Activated CD4-positive, alpha-beta memory T cell treated with anti-CD3 and anti-CD28 coated beads for 36 hours (primary cell): ENCODE results near the gene TMEM217. TPM values are rescaled to one million over a fixed set of nuclear protein-coding genes. Genes with fewer than 3 reads are reported as not detected.

Experiments
- CTCF ChIA-PET: fragments of 350-600 bp; sonication (Branson Sonifier 250); formaldehyde crosslinking; loops from one replicate; lab custom pipeline; 2021; ENCODE audit warnings: antibody characterized with exemption, inconsistent platforms; lab: Charles Lee
- POLR2A ChIA-PET: fragments of 350-600 bp; sonication (Branson Sonifier 250); formaldehyde crosslinking; loops from one replicate; lab custom pipeline; 2021; ENCODE audit warnings: antibody characterized with exemption; lab: Charles Lee
- DNase-seq: peaks from one replicate; pipeline ENCODE4 v3.0.0-alpha.2; 2020
- H3K27ac Mint-ChIP-seq: one replicate; pipeline ENCODE4 v1.8.0; 2021; ENCODE audit warnings: mixed read lengths
- H3K27me3 Mint-ChIP-seq: one replicate; pipeline ENCODE4 v1.8.0; 2021; ENCODE audit warnings: mixed read lengths
- H3K36me3 Mint-ChIP-seq: one replicate; pipeline ENCODE4 v1.8.0; 2021; ENCODE audit warnings: mixed read lengths
- H3K4me1 Mint-ChIP-seq: one replicate; pipeline ENCODE4 v1.8.0; 2021; ENCODE audit warnings: low read depth, mixed read lengths
- H3K4me3 Mint-ChIP-seq: one replicate; pipeline ENCODE4 v1.8.0; 2021; ENCODE audit warnings: mild to moderate bottlenecking, mixed read lengths
- H3K9me3 Mint-ChIP-seq: one replicate; pipeline ENCODE4 v1.8.0; 2021; ENCODE audit warnings: mixed read lengths
- intact Hi-C: fragments of 100-400 bp; cut with micrococcal nuclease; formaldehyde crosslinking; loops from one replicate; pipeline ENCODE4 v1.15.1; 2023
- total RNA-seq, 2 experiments: library from RNA; stranded (reverse); gene quantifications; one replicate each; pipeline ENCODE4 v1.2.3, GENCODE V29; 2021

TMEM217 gene
- total RNA-seq, 2 experiments from 2014 or later = 2.2 to 3.3 TPM

- Mint-ChIP-seq H3K9me3 (no peaks in the 10 kb centered on the region), H3K27ac (peak overlapping the region; percentile 76), H3K27me3 (no peaks in the 10 kb centered on the region), H3K36me3 (no peaks in the 10 kb centered on the region), H3K4me1 (peaks cover 52% of the 10 kb centered on the region), H3K4me3 (peak overlapping the region; percentile 1)
- intact Hi-C loops = loop anchor here (1.0 to 10.0 kb wide), 3 partner anchors 191 to 455 kb away; partner anchors contain the start of gene C6orf89
- CTCF ChIA-PET = interaction anchor here (0.6 to 19.4 kb wide), 42 partner anchors 9 to 453 kb away, joined by 3 to 850 read pairs (median 4); partner anchors contain the start of genes C6orf89, FGD2, MTCH1 and PIM1
- DNase-seq = peak; percentile 71
- POLR2A ChIA-PET = interaction anchor here (0.6 to 2.5 kb wide), 12 partner anchors 34 to 324 kb away, joined by 3 to 13 read pairs (median 6); partner anchors contain the start of gene C6orf89
Observed at GRCh38 chr6:37209461-37210205, 48.3 kb downstream of the TMEM217 start.

- ChIA-PET CTCF (interaction anchor here (0.6 to 19.4 kb wide), 21 partner anchors 13 to 442 kb away, joined by 3 to 850 read pairs (median 6); partner anchors contain the start of genes C6orf89, MTCH1 and PIM1), POLR2A (interaction anchor here (0.8 to 2.5 kb wide), 9 partner anchors 35 to 323 kb away, joined by 3 to 13 read pairs (median 7); partner anchors contain the start of gene C6orf89)
- intact Hi-C loops = loop anchor here (1.0 to 10.0 kb wide), 4 partner anchors 36 to 454 kb away; partner anchors contain the start of gene C6orf89
- Mint-ChIP-seq H3K4me3 (no peak overlapping the region), H3K36me3 (no peaks in the 10 kb centered on the region), H3K9me3 (no peaks in the 10 kb centered on the region), H3K27me3 (no peaks in the 10 kb centered on the region), H3K4me1 (peaks cover 59% of the 10 kb centered on the region), H3K27ac (peak overlapping the region; percentile 76)
- no peak for DNase-seq
Observed at GRCh38 chr6:37208793-37209192, 49.2 kb downstream of the TMEM217 start.

- Mint-ChIP-seq H3K4me1 (peaks cover 63% of the 10 kb centered on the region), H3K36me3 (no peaks in the 10 kb centered on the region), H3K27me3 (no peaks in the 10 kb centered on the region), H3K9me3 (no peaks in the 10 kb centered on the region), H3K4me3 (no peak overlapping the region), H3K27ac (peak overlapping the region; percentile 69)
- POLR2A ChIA-PET = interaction anchor here (0.8 to 2.5 kb wide), 4 partner anchors 35 to 189 kb away, joined by 3 to 13 read pairs (median 7); no protein-coding TSS in a partner anchor
- peak; percentile 95 for DNase-seq
- CTCF ChIA-PET = interaction anchor here (0.6 to 19.4 kb wide), 13 partner anchors 13 to 326 kb away, joined by 3 to 850 read pairs (median 9); partner anchors contain the start of genes MTCH1 and PIM1
- intact Hi-C loops = loop anchor here (1.0 to 10.0 kb wide), 5 partner anchors 25 to 453 kb away; partner anchors contain the start of gene C6orf89
Observed at GRCh38 chr6:37207903-37208456, 50.0 kb downstream of the TMEM217 start.

GRCh38 chr6:37206622-37207021 lies 51.3 kb downstream of the TMEM217 start:
- no peaks in the 10 kb centered on the region for H3K27me3 Mint-ChIP-seq
- CTCF ChIA-PET = interaction anchor here (0.7 to 19.4 kb wide), 7 partner anchors 15 to 500 kb away, joined by 3 to 850 read pairs (median 55); partner anchors contain the start of gene PIM1
- no peaks in the 10 kb centered on the region for H3K36me3 Mint-ChIP-seq
- H3K9me3 Mint-ChIP-seq = no peaks in the 10 kb centered on the region
- H3K27ac Mint-ChIP-seq = no peak overlapping the region
- POLR2A ChIA-PET = interaction anchor here (0.9 kb wide), 1 partner anchor 33 kb away, joined by 3 read pairs; no protein-coding TSS in a partner anchor
- intact Hi-C loops = loop anchor here (1.0 to 10.0 kb wide), 2 partner anchors 23 to 452 kb away; no protein-coding TSS in a partner anchor
- H3K4me3 Mint-ChIP-seq = no peak overlapping the region
- peaks cover 77% of the 10 kb centered on the region for H3K4me1 Mint-ChIP-seq
- no peak for DNase-seq

GRCh38 chr6:37205997-37206340 lies 52.0 kb downstream of the TMEM217 start:
- Mint-ChIP-seq H3K9me3 (no peaks in the 10 kb centered on the region), H3K27ac (peak overlapping the region; percentile 61), H3K4me3 (no peak overlapping the region), H3K36me3 (no peaks in the 10 kb centered on the region), H3K27me3 (no peaks in the 10 kb centered on the region), H3K4me1 (peaks cover 80% of the 10 kb centered on the region)
- ChIA-PET CTCF (interaction anchor here (0.7 to 19.4 kb wide), 6 partner anchors 15 to 182 kb away, joined by 3 to 850 read pairs (median 58); partner anchors contain the start of gene PIM1), POLR2A (interaction anchor here (0.9 to 1.1 kb wide), 2 partner anchors 12 to 33 kb away, joined by 3 read pairs; no protein-coding TSS in a partner anchor)
- no peak for DNase-seq
- intact Hi-C loops = loop anchor here (10.0 kb wide), 1 partner anchor 451 kb away; no protein-coding TSS in a partner anchor

GRCh38 chr6:37205175-37205996 lies 52.6 kb downstream of the TMEM217 start:
- peak overlapping the region; percentile 61 for H3K27ac Mint-ChIP-seq
- DNase-seq = peak; percentile 38
- peaks cover 77% of the 10 kb centered on the region for H3K4me1 Mint-ChIP-seq
- no peaks in the 10 kb centered on the region for H3K9me3 Mint-ChIP-seq
- no peaks in the 10 kb centered on the region for H3K36me3 Mint-ChIP-seq
- H3K4me3 Mint-ChIP-seq = no peak overlapping the region
- no peaks in the 10 kb centered on the region for H3K27me3 Mint-ChIP-seq
- POLR2A ChIA-PET = interaction anchor here (0.6 to 1.1 kb wide), 3 partner anchors 11 to 156 kb away, joined by 3 read pairs; no protein-coding TSS in a partner anchor
- CTCF ChIA-PET = interaction anchor here (0.7 to 19.4 kb wide), 7 partner anchors 11 to 181 kb away, joined by 3 to 850 read pairs (median 6); partner anchors contain the start of gene PIM1
- intact Hi-C loops = loop anchor here (10.0 kb wide), 1 partner anchor 451 kb away; no protein-coding TSS in a partner anchor

- Mint-ChIP-seq H3K4me3 (no peak overlapping the region), H3K9me3 (no peaks in the 10 kb centered on the region), H3K27ac (peak overlapping the region; percentile 31), H3K4me1 (peaks cover 65% of the 10 kb centered on the region), H3K36me3 (no peaks in the 10 kb centered on the region), H3K27me3 (no peaks in the 10 kb centered on the region)
- no peak for DNase-seq
- CTCF ChIA-PET = interaction anchor here (1.3 to 19.4 kb wide), 4 partner anchors 10 to 180 kb away, joined by 6 to 850 read pairs (median 155); partner anchors contain the start of gene PIM1
- POLR2A ChIA-PET = interaction anchor here (0.6 to 1.1 kb wide), 2 partner anchors 28 to 155 kb away, joined by 3 to 4 read pairs; no protein-coding TSS in a partner anchor
- intact Hi-C loops = loop anchor here (10.0 kb wide), 1 partner anchor 449 kb away; no protein-coding TSS in a partner anchor
Observed at GRCh38 chr6:37204014-37204751, 53.8 kb downstream of the TMEM217 start.

GRCh38 chr6:37202788-37203491 lies 55.0 kb downstream of the TMEM217 start:
- H3K27me3 Mint-ChIP-seq = no peaks in the 10 kb centered on the region
- no peak overlapping the region for H3K4me3 Mint-ChIP-seq
- H3K36me3 Mint-ChIP-seq = no peaks in the 10 kb centered on the region
- intact Hi-C loops = loop anchor here (1.0 to 10.0 kb wide), 3 partner anchors 13 to 448 kb away; no protein-coding TSS in a partner anchor
- H3K27ac Mint-ChIP-seq = peak overlapping the region; percentile 82
- POLR2A ChIA-PET = interaction anchor here (1.1 kb wide), 2 partner anchors 27 to 30 kb away, joined by 3 to 4 read pairs; no protein-coding TSS in a partner anchor
- peaks cover 58% of the 10 kb centered on the region for H3K4me1 Mint-ChIP-seq
- no peaks in the 10 kb centered on the region for H3K9me3 Mint-ChIP-seq
- CTCF ChIA-PET = interaction anchor here (1.2 to 19.4 kb wide), 3 partner anchors 31 to 179 kb away, joined by 4 to 850 read pairs (median 27); no protein-coding TSS in a partner anchor
- DNase-seq = no peak

- POLR2A ChIA-PET = interaction anchor here (0.6 kb wide), 1 partner anchor 57 kb away, joined by 3 read pairs; no protein-coding TSS in a partner anchor
- CTCF ChIA-PET = interaction anchor here (1.5 to 19.4 kb wide), 4 partner anchors 30 to 177 kb away, joined by 4 to 850 read pairs (median 16); no protein-coding TSS in a partner anchor
- Mint-ChIP-seq H3K36me3 (no peaks in the 10 kb centered on the region), H3K9me3 (no peaks in the 10 kb centered on the region), H3K4me1 (peaks cover 46% of the 10 kb centered on the region), H3K27me3 (no peaks in the 10 kb centered on the region), H3K27ac (peak overlapping the region; percentile 49), H3K4me3 (no peak overlapping the region)
- intact Hi-C loops = loop anchor here (1.0 to 10.0 kb wide), 3 partner anchors 11 to 447 kb away; no protein-coding TSS in a partner anchor
- DNase-seq = no peak
Observed at GRCh38 chr6:37201726-37202125, 56.2 kb downstream of the TMEM217 start.
